Ectodermal cell (in vitro differentiated cells): Measurements from ENCODE around the gene ABLIM3.

Experiments used
- H3K27ac ChIP-seq: 2 replicates; pipeline ENCODE4 v1.7.0; 2013; ENCODE audit warnings: mild to moderate bottlenecking, low read depth, low read length; ENCODE audit not compliant: insufficient read depth, poor library complexity, severe bottlenecking
- H3K27me3 ChIP-seq: 2 replicates; pipeline ENCODE4 v1.7.0; 2013; ENCODE audit warnings: mild to moderate bottlenecking, low read length; ENCODE audit not compliant: insufficient read depth, control insufficient read depth, poor library complexity, severe bottlenecking
- H3K36me3 ChIP-seq: one replicate; pipeline ENCODE4 v1.7.0; 2013; ENCODE audit warnings: low read length; ENCODE audit not compliant: control insufficient read depth, insufficient read depth
- H3K4me1 ChIP-seq: one replicate; pipeline ENCODE4 v1.7.0; 2013; ENCODE audit warnings: low read length; ENCODE audit not compliant: control insufficient read depth, insufficient read depth
- H3K4me3 ChIP-seq: 2 replicates; pipeline ENCODE4 v1.7.0; 2013; ENCODE audit warnings: low read depth, low read length, control low read depth; ENCODE audit not compliant: insufficient read depth
- H3K9me3 ChIP-seq: 2 replicates; pipeline ENCODE4 v1.7.0; 2013; ENCODE audit warnings: mild to moderate bottlenecking, low read length, moderate library complexity; ENCODE audit not compliant: control insufficient read depth
- WGBS, 2 experiments: methylation state at CpG; one replicate each; pipeline ENCODE4 v1.1.7; 2013; ENCODE audit warnings: missing lambda C conversion rate in 2 of 2; 5-methylcytosine and 5-hydroxymethylcytosine counted together

ABLIM3 gene

DNA sequence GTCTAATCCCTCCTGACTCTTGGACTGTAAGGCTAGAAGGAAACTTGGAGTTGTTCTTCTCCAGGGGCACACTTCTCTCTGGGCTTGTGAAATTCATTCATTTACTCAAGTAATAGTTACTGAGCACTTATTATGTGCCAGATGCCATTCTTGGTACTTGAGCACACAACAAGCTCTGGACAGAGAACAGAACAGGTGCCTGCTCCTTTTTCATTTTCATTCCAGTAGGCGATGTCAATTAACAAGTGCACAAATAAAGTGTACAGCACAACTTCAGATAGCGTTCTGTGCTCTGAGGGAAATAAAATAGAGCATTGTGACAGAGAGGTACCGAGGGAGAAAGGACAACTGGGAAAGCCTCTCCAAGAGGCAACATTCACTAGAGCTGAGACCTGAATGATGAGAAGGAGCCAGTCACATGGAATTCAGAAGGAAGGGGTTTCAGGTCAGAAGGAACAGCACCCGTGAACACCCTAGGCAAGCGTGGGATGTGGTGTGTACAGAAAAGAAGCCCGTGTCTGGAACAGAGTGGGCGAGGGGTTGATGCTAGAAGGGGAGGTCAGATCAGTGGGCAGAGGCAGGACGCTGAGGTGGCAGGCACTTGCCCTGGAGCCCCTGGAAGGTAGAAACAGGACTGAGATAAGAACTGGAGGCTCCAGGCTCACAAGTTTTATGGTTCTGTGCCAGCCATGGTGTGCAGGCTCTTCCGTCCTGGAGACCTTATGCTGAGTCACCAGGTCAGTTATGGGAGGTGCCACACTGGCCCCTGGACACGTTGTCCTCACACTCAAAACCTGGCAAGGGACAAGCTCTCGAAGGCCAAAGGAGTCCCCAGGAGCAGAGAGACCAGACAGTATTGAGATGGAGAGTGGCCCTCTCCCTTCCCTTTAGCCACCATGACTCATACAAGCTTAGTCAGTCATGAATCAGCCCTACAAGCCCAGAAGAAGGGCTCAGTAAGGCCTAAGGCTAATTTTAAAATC is 7.2 kb upstream of the ABLIM3 start:
- WGBS, 2 experiments = 90% methylated on average over 11 of the region's 11 CpGs
- H3K36me3 ChIP-seq = no peaks in the 10 kb centered on the region
- H3K4me1 ChIP-seq = no peaks in the 10 kb centered on the region
- no peak overlapping the region for H3K4me3 ChIP-seq
- H3K27ac ChIP-seq = no peak overlapping the region
- no peaks in the 10 kb centered on the region for H3K9me3 ChIP-seq
- peaks cover 5% of the 10 kb centered on the region for H3K27me3 ChIP-seq

DNA sequence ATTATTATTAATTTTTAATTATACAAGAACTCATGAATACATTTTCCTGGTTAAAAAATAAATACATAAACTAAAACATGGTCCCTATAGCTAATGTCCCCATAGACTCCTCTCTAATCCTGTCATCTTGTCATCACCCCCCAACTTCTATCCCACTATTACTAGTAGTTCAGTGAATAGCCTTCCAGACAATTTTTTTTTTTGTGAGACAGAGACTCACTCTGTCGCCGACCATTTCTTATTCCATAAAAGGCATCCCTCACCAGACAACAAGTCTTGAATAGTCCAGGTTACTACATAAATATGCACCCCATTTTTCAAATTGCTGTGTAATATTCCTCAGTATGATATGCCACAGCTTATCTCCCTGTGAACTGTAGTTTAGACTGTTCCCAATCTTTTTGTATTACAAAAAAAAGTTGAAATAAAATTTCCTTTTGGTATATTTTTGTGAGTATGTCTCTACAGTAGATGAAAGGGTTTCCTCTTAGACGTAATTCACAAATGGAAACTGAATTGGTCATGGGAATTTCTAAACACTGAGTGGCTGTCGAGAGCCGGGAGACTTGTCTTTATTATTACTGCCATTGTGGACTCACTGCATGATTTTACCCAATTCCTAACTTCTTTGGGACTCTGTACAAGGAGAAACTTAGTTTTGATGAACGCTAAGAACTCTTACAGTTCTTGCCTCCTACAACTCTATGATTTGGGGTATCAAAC is 6.4 kb upstream of the ABLIM3 start:
- Histone ChIP-seq H3K4me3 (no peak overlapping the region), H3K27me3 (peaks cover 5% of the 10 kb centered on the region), H3K4me1 (no peaks in the 10 kb centered on the region), H3K36me3 (no peaks in the 10 kb centered on the region), H3K9me3 (no peaks in the 10 kb centered on the region), H3K27ac (no peak overlapping the region)
- WGBS, 2 experiments = 76 to 77% methylated on average over 6 of the region's 6 CpGs

- Histone ChIP-seq H3K4me3 (no peak overlapping the region), H3K4me1 (no peaks in the 10 kb centered on the region), H3K36me3 (no peaks in the 10 kb centered on the region), H3K9me3 (no peaks in the 10 kb centered on the region), H3K27ac (no peak overlapping the region), H3K27me3 (peaks cover 8% of the 10 kb centered on the region)
- 91 to 92% methylated on average over 1 of the region's 1 CpG for WGBS, 2 experiments
Measured at GRCh38 chr5:149135536-149136201, 5.6 kb upstream of the ABLIM3 start.

DNA sequence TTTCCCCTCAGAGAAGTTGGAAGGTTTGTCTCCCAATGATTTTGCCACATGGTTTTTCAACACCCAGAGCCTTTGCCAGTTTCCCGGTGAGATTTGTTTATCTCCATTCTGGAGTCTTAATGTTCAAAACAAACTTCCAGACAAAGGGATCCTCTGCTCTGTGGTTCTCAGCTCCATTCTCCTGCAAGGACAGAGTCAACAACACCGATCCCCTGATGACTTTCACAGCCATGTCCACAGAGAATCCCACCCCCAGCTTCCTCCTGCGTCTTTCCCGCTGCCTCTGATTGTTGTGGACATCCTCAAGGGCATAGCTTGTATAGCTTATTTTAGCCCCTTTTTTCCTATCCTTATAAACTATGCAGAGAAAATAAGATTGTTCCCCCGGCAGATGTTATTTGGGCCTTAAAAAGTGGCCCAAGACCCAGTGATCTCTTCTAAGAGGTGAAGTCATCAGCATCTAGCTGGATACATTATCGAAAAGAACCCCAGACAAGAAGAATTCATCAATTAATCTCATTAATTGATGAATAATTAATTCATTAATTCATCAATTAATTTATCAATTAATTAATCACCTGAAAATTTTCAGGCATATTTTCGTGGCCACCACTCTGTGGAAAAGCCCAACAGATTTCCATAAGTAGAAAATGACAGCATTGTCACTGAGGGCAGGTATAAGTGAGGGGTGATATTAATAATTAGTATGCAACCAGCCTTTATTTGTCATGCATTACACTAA is 2.9 kb upstream of the ABLIM3 start:
- Histone ChIP-seq H3K27me3 (peaks cover 30% of the 10 kb centered on the region), H3K9me3 (no peaks in the 10 kb centered on the region), H3K4me3 (no peak overlapping the region), H3K27ac (no peak overlapping the region), H3K4me1 (no peaks in the 10 kb centered on the region), H3K36me3 (no peaks in the 10 kb centered on the region)
- 90% methylated on average over 5 to 7 of the region's 7 CpGs for WGBS, 2 experiments

DNA sequence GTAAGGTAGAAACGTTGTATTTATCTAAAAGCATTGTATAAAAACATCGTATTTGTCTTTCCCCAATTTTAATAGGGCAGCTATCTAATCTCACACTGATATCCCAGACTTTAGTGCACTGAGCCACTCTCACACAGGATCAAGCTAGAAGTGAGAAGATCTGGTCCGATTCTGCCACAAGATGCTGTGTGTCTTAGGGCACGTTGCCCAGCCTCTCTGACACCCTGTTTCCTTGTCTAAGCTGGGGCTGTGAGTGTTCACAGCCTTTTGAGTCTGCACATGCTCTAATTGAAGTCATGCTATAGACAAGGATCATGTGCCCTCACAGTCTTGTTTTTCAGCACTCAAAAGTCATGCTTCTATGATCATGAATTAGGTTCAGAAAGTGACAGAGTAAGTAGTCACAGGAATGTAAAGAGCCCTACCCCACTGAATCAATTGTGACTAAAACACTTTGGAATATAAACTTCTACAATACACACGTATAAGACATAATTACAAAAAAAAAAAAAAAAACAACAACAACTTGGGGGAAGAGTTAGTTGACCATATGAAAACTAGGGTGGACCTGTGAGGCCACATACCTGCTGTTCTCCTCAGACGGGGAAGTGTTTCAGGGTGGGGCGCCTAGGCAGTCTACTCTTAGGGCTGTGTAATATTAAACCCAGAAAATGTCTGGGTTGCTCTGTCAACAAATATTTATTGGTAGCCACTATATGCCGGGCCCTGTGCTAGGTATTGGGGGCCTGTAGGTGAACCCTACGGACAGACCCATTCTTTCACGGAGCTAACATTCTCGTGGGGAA is 893 bp upstream of the ABLIM3 start:
- Histone ChIP-seq H3K4me1 (no peaks in the 10 kb centered on the region), H3K27me3 (peaks cover 30% of the 10 kb centered on the region), H3K36me3 (no peaks in the 10 kb centered on the region), H3K27ac (no peak overlapping the region), H3K4me3 (no peak overlapping the region), H3K9me3 (no peaks in the 10 kb centered on the region)
- 94% methylated on average over 10 to 11 of the region's 11 CpGs for WGBS, 2 experiments

- Histone ChIP-seq H3K9me3 (no peaks in the 10 kb centered on the region), H3K4me1 (no peaks in the 10 kb centered on the region), H3K36me3 (no peaks in the 10 kb centered on the region), H3K27me3 (peaks cover 25% of the 10 kb centered on the region), H3K4me3 (peak overlapping the region; percentile 61), H3K27ac (no peak overlapping the region)
- 73% methylated on average over 20 of the region's 20 CpGs for WGBS, 2 experiments
Measured at GRCh38 chr5:149141957-149142851, 911 bp downstream of the ABLIM3 start.

DNA sequence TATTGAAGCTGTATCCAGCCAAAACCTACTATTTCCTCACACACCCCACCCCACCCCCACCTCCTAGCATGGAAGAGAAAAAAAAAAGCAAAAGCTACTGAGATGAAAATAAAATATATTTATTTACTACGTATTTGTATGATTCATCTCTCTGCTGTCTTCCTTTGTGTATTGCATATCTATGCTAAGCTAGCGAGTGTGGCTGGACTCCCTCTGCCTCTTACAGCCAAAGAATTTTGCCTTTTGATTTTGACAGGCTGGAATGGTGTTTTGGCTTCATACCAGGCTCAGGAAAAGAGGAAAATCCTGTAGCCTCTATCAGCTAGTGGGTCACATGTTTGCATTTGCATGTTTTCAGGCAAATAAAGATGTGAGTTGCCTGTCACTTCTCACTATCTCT is 2.2 kb downstream of the ABLIM3 start:
- Histone ChIP-seq H3K27ac (no peak overlapping the region), H3K27me3 (peaks cover 25% of the 10 kb centered on the region), H3K9me3 (no peaks in the 10 kb centered on the region), H3K36me3 (no peaks in the 10 kb centered on the region), H3K4me1 (no peaks in the 10 kb centered on the region), H3K4me3 (no peak overlapping the region)
- WGBS, 2 experiments = 96 to 100% methylated on average over 1 to 2 of the region's 2 CpGs

GRCh38 chr5:149144637-149145036 is 3.3 kb downstream of the ABLIM3 start:
- Histone ChIP-seq H3K36me3 (no peaks in the 10 kb centered on the region), H3K4me3 (no peak overlapping the region), H3K27ac (no peak overlapping the region), H3K4me1 (no peaks in the 10 kb centered on the region), H3K27me3 (peaks cover 25% of the 10 kb centered on the region), H3K9me3 (no peaks in the 10 kb centered on the region)
- WGBS, 2 experiments = 83 to 84% methylated on average over 1 of the region's 1 CpG
